GM12878 (cell line): ENCODE data around the gene MS4A6A.

Experiments
- BMI1 ChIP-seq: fragments of 450-650 bp; IDR thresholded peaks from 2 replicates; pipeline ENCODE4 v1.6.1; 2016; ENCODE audit warnings: mild to moderate bottlenecking, moderate library complexity, borderline replicate concordance
- CTCF ChIP-seq, 3 experiments: IDR thresholded peaks in 2 of 3; conservative IDR thresholded peaks in 1 of 3; 2 replicates each; pipeline ENCODE4 v1.5.1; 2011; ENCODE audit warnings: low read depth in 3 of 3, low read length in 3 of 3, mild to moderate bottlenecking in 3 of 3, control low read depth in 2 of 3, moderate library complexity in 2 of 3, inconsistent platforms in 1 of 3, mixed read lengths in 1 of 3; ENCODE audit not compliant: control insufficient read depth in 2 of 3, insufficient read depth in 1 of 3; ENCODE audit errors: extremely low read depth in 1 of 3
- EP300 ChIP-seq, 2 experiments: fragments of 150-350 bp in 1 of 2; IDR thresholded peaks; 2 replicates each; pipeline ENCODE4 v1.6.1; 2011 to 2012; ENCODE audit warnings: low read depth in 2 of 2, low read length in 2 of 2, borderline replicate concordance in 1 of 2, improper control_type of control experiment in 1 of 2, inconsistent platforms in 1 of 2; ENCODE audit not compliant: control insufficient read depth in 1 of 2
- PKNOX1 ChIP-seq: fragments of 450-650 bp; IDR thresholded peaks from 2 replicates; pipeline ENCODE4 v1.6.1; 2016; ENCODE audit warnings: mild to moderate bottlenecking
- POLR2A ChIP-seq: IDR thresholded peaks from 2 replicates; pipeline ENCODE4 v1.6.1; 2011; ENCODE audit warnings: low read depth, mild to moderate bottlenecking, low read length
- POLR2AphosphoS2 ChIP-seq: IDR thresholded peaks from 2 replicates; pipeline ENCODE4 v1.6.1; 2011; ENCODE audit warnings: low read depth, mild to moderate bottlenecking, low read length, improper control_type of control experiment, moderate library complexity
- SIN3A ChIP-seq: IDR thresholded peaks from 2 replicates; pipeline ENCODE4 v1.6.1; 2012; ENCODE audit warnings: low read depth, low read length, improper control_type of control experiment
- SMAD1 ChIP-seq: fragments of 450-650 bp; IDR thresholded peaks from 2 replicates; pipeline ENCODE4 v1.6.1; 2018; ENCODE audit warnings: mild to moderate bottlenecking, low read depth; ENCODE audit not compliant: partially characterized antibody
- ZNF24 ChIP-seq: fragments of 450-650 bp; IDR thresholded peaks from 2 replicates; pipeline ENCODE4 v1.6.1; 2017; ENCODE audit warnings: antibody characterized with exemption, mild to moderate bottlenecking

- no peak for TF ChIP-seq PKNOX1
- no peak for TF ChIP-seq SIN3A
- TF ChIP-seq POLR2A: no peak
- no peak for TF ChIP-seq BMI1
- TF ChIP-seq CTCF (IDR thresholded peaks at IDR 0.05 in 2 of 3, conservative IDR thresholded peaks at IDR 0.05 in 1 of 3; ENCODE audit: control insufficient read depth in 2 of 3, extremely low read depth in 1 of 3, insufficient read depth in 1 of 3, low read depth in 3 of 3, low read length in 3 of 3): no peak
- TF ChIP-seq POLR2AphosphoS2: no peak
- no peak for TF ChIP-seq EP300 (IDR thresholded peaks at IDR 0.05; ENCODE audit: borderline replicate concordance in 1 of 2, control insufficient read depth in 1 of 2, low read depth in 2 of 2, low read length in 2 of 2)
- TF ChIP-seq SMAD1: no peak
- no peak for TF ChIP-seq ZNF24
Measured at GRCh38 chr11:60182541-60183330, at the start of gene MS4A6A.
